ENCODE results near the gene CDKN2D.
A peak's percentile ranks its signal among the peaks of the same experiment; 100 is the strongest.

GRCh38 chr19:10543420-10544241, 25.1 kb downstream of the CDKN2D start, which contains the start of gene ATG4D:
- peak in 1 of 4 experiments; percentile 23 for TF ChIP-seq CTCF (IDR thresholded peaks at IDR 0.05)
- peak; percentile 78 for TF ChIP-seq POLR2A (IDR thresholded peaks at IDR 0.05)

Data from prostate gland (tissue), 2 donors.